Left renal cortex interstitium (tissue), 4 donors: ENCODE results near the gene NUBPL. TPM values are rescaled to one million over a fixed set of nuclear protein-coding genes. Genes with fewer than 3 reads are reported as not detected.

ENCODE experiments used
- DNase-seq, 4 donors: peaks; one replicate each; pipeline ENCODE4 v3.0.0-alpha.2; 2013; ENCODE audit warnings: low read depth in 4 of 4, low spot score in 2 of 4, missing footprints in 1 of 4
- polyA plus RNA-seq, 4 donors: library from polyadenylated mRNA; unstranded; fragments of 120-200 nt; gene quantifications; one replicate each; pipeline ENCODE4 v1.2.1, GENCODE V29; 2013; ENCODE audit not compliant: insufficient read length in 4 of 4

The NUBPL gene, protein sequence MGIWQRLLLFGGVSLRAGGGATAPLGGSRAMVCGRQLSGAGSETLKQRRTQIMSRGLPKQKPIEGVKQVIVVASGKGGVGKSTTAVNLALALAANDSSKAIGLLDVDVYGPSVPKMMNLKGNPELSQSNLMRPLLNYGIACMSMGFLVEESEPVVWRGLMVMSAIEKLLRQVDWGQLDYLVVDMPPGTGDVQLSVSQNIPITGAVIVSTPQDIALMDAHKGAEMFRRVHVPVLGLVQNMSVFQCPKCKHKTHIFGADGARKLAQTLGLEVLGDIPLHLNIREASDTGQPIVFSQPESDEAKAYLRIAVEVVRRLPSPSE
- 10 to 100 TPM; 13.3 to 18.5 (median 15.8) TPM for polyA plus RNA-seq

- peak; percentile 91 to 98 (median 94) for DNase-seq
Measured at GRCh38 chr14:31561155-31561846, at the start of gene NUBPL. Gene NUBPL (plus strand): TSS chr14:31561404. CDS start chr14:31561440, 36 bp downstream.

DNA sequence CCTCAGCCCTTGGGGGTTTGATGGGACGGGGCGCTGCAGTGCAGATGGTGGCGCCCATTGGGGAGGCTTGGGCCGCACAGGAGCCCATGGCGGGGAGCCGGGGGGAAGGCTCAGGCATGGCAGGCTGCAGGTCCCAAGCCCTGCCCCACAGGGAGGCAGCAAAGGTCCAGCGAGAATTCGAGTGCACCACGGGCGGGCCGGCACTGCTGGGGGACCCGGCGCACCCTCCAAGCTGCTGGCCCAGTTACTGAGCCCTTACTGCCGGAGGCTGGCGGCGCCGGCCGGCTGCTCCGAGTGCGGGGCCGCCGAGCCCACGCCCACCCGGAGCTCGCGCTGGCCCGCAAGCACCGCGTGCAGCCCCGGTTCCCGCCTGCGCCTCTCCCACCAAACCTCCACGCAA, 34.1 kb upstream of the NUBPL start:
- no peak for DNase-seq

DNA sequence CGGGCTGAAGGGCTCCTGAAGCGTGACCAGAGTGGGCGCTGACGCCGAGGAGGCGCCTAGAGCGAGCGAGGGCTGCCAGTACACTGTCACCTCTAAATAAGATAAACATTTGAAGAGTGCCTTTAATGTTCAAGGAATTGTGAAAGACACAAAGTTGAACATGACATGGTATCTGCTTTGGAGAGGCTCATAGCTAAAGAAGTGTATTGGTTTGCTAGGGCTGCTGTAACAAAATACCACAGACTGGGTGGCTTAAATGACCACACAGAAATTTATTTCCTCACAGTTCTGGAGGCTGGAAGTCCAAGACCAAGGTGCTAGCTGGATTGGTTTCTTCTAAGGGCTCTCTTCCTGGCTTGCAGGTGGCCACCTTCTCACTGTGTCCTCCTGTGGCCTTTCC, 33.7 kb upstream of the NUBPL start:
- no peak for DNase-seq

DNA sequence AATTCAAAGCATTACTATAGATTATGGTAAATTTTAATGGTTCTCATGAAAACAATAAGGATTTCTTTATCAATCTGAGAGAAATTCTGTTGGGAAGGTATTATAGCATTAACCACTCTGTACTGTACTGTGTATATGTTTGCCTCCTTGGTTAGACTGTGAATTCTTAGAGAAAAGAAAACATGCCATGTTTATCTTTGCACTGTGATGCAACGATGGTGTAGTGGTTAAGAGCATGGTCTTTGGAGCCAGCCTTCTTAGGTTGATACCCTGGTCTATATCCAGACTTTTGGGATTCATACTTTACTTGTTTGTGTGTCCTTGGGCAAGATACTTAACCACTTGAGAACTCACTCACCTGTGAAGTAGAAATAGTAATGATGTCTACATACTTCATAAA, 32.2 kb upstream of the NUBPL start:
- no peak for DNase-seq

GRCh38 chr14:31530136-31530535, 31.1 kb upstream of the NUBPL start:
- DNase-seq: no peak

DNA sequence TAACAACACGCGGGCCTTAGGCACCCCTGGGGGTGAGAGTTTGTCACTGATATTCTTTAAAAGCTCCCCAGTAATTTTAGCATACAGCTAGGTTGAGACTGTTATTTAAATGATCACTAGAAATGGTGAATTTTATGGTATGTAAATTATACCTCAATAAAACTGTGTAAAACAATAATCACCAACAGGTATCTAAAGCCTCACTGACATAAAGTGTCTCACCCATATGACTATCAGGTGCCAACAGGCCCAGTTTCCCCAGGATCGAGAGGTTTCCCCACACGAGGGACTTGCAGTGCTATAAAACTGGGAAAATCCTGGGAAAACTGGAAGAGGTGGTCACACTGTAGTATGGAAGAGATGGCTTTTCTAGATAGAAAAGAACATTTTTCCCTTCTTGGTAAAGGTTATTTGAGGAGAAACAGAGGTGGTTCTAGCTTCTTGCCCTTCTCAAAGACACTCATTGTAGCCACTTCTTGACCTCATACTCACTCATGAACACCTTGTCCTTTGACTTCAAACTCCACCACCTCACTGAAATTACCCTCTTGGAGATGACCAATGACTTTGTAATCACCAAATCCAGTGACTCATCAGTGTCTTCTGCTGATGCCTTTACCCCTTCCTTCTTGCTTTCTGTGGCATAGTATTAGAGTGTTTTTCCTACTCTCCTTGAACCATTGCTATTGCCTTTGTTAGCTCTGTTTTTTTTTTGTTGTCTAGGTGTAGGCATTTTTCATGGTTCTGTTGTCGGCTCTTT, 24.8 kb upstream of the NUBPL start:
- DNase-seq: no peak

- no peak for DNase-seq
Measured at GRCh38 chr14:31541702-31542101, 19.5 kb upstream of the NUBPL start.

DNA sequence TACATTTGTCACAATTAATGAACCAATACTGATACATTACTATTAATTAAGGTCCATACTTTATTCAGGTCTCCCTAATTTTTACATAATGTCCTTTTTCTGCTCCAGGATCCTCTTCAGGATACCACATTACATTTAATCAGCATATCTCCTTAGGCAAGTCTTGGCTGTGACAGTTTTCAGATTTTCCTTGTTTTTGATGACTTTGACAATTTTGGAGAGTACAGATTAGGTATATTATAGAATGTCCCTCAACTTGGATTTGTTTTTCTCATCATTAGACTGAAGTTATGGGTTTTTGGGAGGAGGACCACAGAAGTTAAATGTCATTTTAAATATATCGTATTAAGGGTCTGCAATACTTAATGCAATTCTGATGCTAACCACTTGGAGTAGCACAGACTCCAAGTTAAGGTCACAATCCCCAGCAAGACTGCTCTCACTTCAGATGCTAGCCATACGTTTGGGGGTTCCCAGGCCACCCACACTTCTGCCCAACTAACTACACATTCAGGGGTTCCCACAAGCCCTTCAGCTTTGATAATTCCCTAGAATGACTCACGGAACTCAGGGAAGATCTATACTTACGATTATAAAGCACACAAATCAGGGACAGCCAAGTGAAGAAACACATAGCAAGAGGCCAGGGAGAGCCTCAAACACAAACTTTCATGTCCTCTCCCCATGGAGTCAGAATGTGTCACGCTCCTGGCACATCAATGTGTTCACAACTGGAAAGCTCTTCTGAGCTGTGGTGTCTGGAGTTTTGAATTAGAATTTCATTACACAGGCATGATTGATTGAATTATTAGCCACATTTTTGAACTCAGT, 17.0 kb upstream of the NUBPL start:
- no peak for DNase-seq

GRCh38 chr14:31544816-31545215, 16.4 kb upstream of the NUBPL start:
- no peak for DNase-seq

GRCh38 chr14:31545328-31545727, 15.9 kb upstream of the NUBPL start:
- DNase-seq: no peak

DNA sequence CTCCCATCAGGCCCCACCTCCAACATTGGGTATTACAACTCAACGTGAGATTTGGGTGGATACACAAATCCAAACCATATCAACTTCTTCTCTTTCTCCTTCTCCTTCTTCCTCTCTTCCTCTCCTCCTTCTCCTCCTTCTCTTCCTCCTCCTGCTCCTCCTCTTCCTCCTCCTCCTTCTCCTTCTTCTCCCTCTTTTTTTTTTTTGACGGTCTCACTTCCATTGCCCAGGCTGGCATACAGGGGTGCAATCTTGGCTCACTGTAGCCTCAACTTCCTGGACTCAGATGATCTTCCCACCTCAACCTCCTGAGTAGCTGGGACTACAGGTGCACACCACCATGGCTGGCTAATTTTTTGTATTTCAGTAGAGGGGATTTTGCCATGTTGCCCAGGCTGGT, 11.4 kb upstream of the NUBPL start:
- no peak for DNase-seq

DNA sequence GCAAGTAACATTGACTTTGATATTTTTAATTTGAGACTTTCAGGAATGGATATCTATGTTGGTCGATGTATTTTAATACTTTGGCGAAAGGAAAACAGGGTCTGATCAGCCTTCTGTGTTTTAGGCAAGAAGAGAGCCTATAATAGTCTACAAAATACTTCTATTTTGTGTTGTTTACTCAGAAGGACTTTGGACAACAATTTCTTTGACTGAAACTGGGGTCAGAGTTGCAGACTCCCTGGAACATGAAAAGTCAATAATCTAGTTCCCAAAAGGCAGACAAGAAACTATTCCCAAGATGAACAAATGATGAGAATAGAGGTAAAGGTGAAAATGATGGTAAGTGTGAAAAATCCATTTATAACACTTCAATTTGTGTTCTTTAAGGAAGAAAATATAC, 10.6 kb upstream of the NUBPL start:
- DNase-seq: no peak

GRCh38 chr14:31556191-31556590, 5.0 kb upstream of the NUBPL start:
- DNase-seq: no peak

DNA sequence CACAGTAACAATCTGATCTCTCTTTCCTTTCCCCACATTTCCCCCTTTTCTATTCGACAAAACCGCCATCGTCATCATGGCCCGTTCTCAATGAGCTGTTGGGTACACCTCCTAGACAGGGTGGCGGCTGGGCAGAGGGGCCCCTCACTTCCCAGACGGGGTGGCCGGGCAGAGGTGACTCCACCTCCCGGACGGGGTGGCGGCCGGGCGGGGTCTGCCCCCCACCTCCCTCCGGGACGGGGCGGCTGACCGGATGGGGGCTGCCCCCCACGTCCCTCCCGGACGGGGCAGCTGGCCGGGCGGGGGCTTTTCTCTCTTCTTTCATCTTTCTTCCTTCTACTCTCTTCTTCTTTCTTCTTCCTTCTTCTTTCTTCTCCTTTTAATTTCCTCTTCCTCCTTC, 1.3 kb upstream of the NUBPL start:
- no peak for DNase-seq

- DNase-seq: no peak
Measured at GRCh38 chr14:31560759-31561154, 447 bp upstream of the NUBPL start.

DNA sequence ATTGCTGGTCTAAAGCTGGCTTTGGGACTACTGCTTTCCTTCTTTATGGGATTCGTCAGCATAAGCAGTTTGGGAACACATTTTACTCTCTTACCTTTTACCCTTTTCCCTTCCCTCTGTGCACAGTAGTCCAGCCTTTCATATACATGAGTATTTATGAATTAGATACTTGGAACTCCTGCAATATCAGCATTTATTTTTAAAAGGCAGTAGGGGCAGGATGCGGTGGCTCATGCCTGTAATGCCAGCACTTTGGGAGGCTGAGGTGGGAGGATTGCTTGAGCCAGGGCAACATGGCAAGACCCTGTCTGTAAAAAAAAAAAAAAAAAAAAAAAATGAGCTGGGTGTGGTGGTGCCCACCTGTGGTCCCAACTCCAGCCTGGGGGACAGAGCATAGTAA, 3.0 kb downstream of the NUBPL start:
- no peak for DNase-seq

DNA sequence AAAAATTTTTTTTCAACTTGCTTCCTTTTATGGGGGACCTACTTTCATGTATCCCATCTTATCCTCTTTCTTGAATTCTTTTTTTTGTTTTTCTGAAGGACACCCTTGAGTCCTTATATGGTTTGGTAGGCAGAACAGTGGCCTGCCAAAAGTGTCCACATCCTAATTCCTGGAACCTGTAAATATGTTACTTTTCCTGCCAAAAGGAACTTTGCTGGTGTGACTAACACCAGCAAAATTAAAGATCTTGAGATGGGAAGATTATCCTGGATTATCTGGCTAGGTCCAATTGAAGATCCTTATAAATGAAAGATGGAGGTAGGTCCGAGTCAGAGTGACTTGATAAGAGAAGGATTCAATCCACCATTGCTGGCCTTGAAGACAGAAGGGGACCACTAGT, 5.3 kb downstream of the NUBPL start:
- DNase-seq: no peak

DNA sequence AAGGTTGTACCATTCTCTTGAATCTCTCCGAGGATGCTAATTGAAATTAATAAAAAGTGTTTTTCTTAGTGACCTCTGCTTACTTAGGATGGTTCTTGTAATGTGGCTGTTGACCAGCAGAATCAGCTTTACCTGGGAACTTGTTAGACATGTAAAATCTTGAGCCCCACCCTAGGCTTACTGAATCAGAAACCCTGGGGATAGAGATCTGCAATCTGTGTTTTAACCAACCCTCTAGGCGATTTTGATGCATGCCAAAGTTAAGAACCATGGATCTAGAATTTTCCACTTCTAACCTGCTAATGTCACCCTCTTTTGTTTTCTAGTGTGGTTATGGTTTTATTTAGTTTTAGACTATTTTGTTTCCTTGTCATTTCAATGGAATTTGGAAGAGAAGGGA, 6.5 kb downstream of the NUBPL start:
- no peak for DNase-seq

DNA sequence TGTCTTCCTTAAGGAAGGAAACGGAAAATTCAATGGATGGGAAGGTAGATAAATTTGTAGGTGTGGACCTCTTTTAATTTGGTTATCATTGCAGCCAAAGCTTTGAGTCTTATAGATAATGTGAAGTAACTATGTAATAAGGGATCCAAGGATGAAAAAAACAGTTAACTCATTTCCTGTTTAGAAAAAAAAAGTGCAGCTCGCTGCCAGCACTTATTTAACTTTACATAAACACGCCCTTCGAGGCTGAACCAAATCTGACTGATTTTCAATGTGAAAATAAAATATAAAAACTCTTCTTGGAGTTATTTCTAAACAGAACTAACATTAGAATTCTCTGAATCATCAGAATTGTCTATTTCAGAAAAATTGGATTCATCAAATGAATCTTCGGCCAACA, 7.0 kb downstream of the NUBPL start:
- no peak for DNase-seq

GRCh38 chr14:31568671-31569070, 7.5 kb downstream of the NUBPL start:
- no peak for DNase-seq

GRCh38 chr14:31572955-31573354, 11.8 kb downstream of the NUBPL start:
- DNase-seq: no peak
